Panc1 (cell line): Measurements from ENCODE around the gene NUDT16. TPM values are rescaled to one million over a fixed set of nuclear protein-coding genes. Genes with fewer than 3 reads are reported as not detected.

Experiments used
- ATAC-seq: fragments of 200-7000 bp; cut with Tn5 transposase; 2 replicates; pipeline ENCODE4 v1.9.1; 2020; ENCODE audit warnings: mild to moderate bottlenecking, moderate library complexity
- BruUV-seq: library from RNA; stranded (reverse); fragments of 400-500 nt; replicated peaks from 2 replicates; lab custom pipeline; 2021; lab: Mats Ljungman, UMichigan
- CTCF ChIA-PET: fragments of 300-600 bp; sonication (Branson Sonifier 250); formaldehyde crosslinking; loops from one replicate; lab custom pipeline; 2022; ENCODE audit warnings: antibody characterized with exemption; lab: Charles Lee
- POLR2A ChIA-PET: fragments of 300-600 bp; sonication (Branson Sonifier 250); formaldehyde crosslinking; loops from one replicate; lab custom pipeline; 2022; ENCODE audit warnings: antibody characterized with exemption; lab: Charles Lee
- DNase-seq: peaks from one replicate; pipeline ENCODE4 v3.0.0-alpha.2; 2010; ENCODE audit warnings: low read depth, low spot score
- H3K27ac ChIP-seq: 2 replicates; pipeline ENCODE4 v1.5.1; 2011; ENCODE audit warnings: mild to moderate bottlenecking, low read length, inconsistent platforms
- H3K27me3 ChIP-seq: fragments of 200-500 bp; sonication (Bioruptor generic); 2 replicates; pipeline ENCODE4 v1.6.0; 2014; ENCODE audit warnings: low read length, inconsistent platforms; ENCODE audit not compliant: control insufficient read depth, insufficient read depth
- H3K36me3 ChIP-seq: fragments of 200-500 bp; sonication (Bioruptor generic); 2 replicates; pipeline ENCODE4 v1.5.1; 2014; ENCODE audit warnings: inconsistent platforms, mild to moderate bottlenecking, low read length, moderate library complexity; ENCODE audit not compliant: control insufficient read depth, insufficient read depth
- H3K4me1 ChIP-seq: 2 replicates; pipeline ENCODE4 v1.5.1; 2011; ENCODE audit warnings: inconsistent platforms, mild to moderate bottlenecking, low read length, moderate library complexity; ENCODE audit not compliant: control insufficient read depth, insufficient read depth
- H3K4me3 ChIP-seq, 2 experiments: 2 replicates each; pipeline ENCODE4 v1.5.1; 2011 to 2012; ENCODE audit warnings: low read depth in 2 of 2, low read length in 2 of 2, mild to moderate bottlenecking in 2 of 2, inconsistent platforms in 1 of 2, moderate library complexity in 1 of 2
- H3K9me3 ChIP-seq: fragments of 200-500 bp; sonication (Bioruptor generic); 2 replicates; pipeline ENCODE4 v1.5.1; 2014; ENCODE audit warnings: low read depth, mild to moderate bottlenecking, inconsistent platforms, low read length, moderate library complexity; ENCODE audit not compliant: control insufficient read depth, insufficient read depth
- POLR2AphosphoS5 ChIP-seq: IDR thresholded peaks from 2 replicates; pipeline ENCODE4 v1.6.1; 2012; ENCODE audit warnings: mild to moderate bottlenecking, low read depth, low read length, moderate library complexity
- SIN3A ChIP-seq: IDR thresholded peaks from 2 replicates; pipeline ENCODE4 v1.6.1; 2012; ENCODE audit warnings: low read depth, mild to moderate bottlenecking, low read length, moderate library complexity, borderline replicate concordance; ENCODE audit not compliant: insufficient read depth
- TCF7L2 ChIP-seq: IDR thresholded peaks from 2 replicates; pipeline ENCODE4 v1.6.1; 2011; ENCODE audit warnings: mild to moderate bottlenecking, low read depth, low read length, inconsistent platforms
- in situ Hi-C: cut with HindIII; loops from 2 replicates; pipeline ENCODE4 v1.10.0; 2016; ENCODE audit warnings: low sequenced_read_pairs, low pct_unique_long_range_greater_than_20kb
- intact Hi-C: fragments of 100-400 bp; cut with micrococcal nuclease; formaldehyde crosslinking; loops from one replicate; pipeline ENCODE4 v1.10.0; 2022; ENCODE audit not compliant: unreplicated experiment
- total RNA-seq: library from RNA; stranded (reverse); gene quantifications from one replicate; pipeline ENCODE4 v1.2.1, GENCODE V29; 2021; ENCODE audit not compliant: unreplicated experiment
- TF ChIP-seq, protein P1 (sequence below): fragments of 450-650 bp; IDR thresholded peaks from 2 replicates; pipeline ENCODE4 v1.5.1; 2017; ENCODE audit warnings: mild to moderate bottlenecking
- TF ChIP-seq, protein P2 (sequence below), 2 experiments: IDR thresholded peaks; 2 replicates each; pipeline ENCODE4 v1.6.1; 2011 to 2012; ENCODE audit warnings: low read depth in 2 of 2, control low read depth in 1 of 2, low read length in 1 of 2, mild to moderate bottlenecking in 1 of 2, moderate library complexity in 1 of 2; ENCODE audit not compliant: insufficient read depth in 1 of 2

The NUDT16 gene
- total RNA-seq, 1 experiment from 2014 or later = 12.5 TPM

DNA sequence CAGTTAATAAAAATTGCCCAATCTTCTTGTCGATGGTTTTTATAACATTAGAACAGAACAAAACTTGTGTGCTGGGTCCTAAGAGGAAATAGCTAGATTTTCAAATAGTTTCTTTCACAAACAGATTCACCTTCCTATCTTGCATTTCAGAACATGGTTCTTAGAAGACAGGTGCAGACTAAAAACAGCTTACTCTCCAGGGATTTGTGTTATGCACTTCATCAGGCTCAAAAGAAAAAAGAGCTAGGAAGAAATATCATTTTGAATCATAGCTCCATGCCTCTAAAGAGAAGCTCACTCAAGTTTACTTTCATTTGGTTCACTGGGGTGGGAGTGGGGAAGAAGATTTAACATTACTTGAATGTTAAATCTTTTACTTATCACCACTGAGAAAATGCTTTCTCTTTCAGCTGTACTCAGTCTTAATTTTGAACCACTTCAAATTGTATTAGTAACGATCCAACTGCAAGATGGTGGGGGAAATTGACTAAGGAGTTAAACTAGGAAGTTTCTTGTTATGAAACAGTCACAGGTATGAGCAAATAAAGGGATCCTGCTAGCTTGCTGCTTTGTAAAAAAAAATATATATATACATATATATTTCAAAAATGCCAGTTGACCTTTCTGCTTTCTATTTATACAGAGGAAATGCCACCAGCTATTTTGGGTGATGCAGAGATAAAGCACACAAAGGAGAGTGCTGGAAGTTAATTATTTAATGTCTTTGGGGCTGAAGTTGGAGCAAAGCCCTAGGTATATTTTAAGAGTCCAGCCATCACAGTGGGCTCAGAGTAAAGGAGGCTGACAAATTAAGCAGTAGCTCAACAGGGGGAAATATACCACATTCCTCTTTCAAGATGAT lies 28.3 kb upstream of the NUDT16 start:
- POLR2A ChIA-PET = no interaction called here
- in situ Hi-C loops (no loop called here), intact Hi-C loops (no loop called here)
- no peaks in the 10 kb centered on the region for H3K27me3 ChIP-seq
- DNase-seq (no peak), ATAC-seq (no peak)
- no peak overlapping the region for H3K27ac ChIP-seq
- TF ChIP-seq, protein P1, sequence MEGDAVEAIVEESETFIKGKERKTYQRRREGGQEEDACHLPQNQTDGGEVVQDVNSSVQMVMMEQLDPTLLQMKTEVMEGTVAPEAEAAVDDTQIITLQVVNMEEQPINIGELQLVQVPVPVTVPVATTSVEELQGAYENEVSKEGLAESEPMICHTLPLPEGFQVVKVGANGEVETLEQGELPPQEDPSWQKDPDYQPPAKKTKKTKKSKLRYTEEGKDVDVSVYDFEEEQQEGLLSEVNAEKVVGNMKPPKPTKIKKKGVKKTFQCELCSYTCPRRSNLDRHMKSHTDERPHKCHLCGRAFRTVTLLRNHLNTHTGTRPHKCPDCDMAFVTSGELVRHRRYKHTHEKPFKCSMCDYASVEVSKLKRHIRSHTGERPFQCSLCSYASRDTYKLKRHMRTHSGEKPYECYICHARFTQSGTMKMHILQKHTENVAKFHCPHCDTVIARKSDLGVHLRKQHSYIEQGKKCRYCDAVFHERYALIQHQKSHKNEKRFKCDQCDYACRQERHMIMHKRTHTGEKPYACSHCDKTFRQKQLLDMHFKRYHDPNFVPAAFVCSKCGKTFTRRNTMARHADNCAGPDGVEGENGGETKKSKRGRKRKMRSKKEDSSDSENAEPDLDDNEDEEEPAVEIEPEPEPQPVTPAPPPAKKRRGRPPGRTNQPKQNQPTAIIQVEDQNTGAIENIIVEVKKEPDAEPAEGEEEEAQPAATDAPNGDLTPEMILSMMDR = no peak
- TF ChIP-seq, protein P2, sequence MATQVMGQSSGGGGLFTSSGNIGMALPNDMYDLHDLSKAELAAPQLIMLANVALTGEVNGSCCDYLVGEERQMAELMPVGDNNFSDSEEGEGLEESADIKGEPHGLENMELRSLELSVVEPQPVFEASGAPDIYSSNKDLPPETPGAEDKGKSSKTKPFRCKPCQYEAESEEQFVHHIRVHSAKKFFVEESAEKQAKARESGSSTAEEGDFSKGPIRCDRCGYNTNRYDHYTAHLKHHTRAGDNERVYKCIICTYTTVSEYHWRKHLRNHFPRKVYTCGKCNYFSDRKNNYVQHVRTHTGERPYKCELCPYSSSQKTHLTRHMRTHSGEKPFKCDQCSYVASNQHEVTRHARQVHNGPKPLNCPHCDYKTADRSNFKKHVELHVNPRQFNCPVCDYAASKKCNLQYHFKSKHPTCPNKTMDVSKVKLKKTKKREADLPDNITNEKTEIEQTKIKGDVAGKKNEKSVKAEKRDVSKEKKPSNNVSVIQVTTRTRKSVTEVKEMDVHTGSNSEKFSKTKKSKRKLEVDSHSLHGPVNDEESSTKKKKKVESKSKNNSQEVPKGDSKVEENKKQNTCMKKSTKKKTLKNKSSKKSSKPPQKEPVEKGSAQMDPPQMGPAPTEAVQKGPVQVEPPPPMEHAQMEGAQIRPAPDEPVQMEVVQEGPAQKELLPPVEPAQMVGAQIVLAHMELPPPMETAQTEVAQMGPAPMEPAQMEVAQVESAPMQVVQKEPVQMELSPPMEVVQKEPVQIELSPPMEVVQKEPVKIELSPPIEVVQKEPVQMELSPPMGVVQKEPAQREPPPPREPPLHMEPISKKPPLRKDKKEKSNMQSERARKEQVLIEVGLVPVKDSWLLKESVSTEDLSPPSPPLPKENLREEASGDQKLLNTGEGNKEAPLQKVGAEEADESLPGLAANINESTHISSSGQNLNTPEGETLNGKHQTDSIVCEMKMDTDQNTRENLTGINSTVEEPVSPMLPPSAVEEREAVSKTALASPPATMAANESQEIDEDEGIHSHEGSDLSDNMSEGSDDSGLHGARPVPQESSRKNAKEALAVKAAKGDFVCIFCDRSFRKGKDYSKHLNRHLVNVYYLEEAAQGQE (IDR thresholded peaks at IDR 0.05; ENCODE audit: insufficient read depth in 1 of 2, low read depth in 2 of 2, low read length in 1 of 2) = no peak
- TF ChIP-seq TCF7L2 (no peak), SIN3A (no peak), POLR2AphosphoS5 (no peak)
- H3K4me1 ChIP-seq = no peaks in the 10 kb centered on the region; the same call in 1 of the 2 replicates
- CTCF ChIA-PET = interaction anchor here (0.7 kb wide), 1 partner anchor 14 kb away, joined by 3 read pairs; no protein-coding TSS in a partner anchor
- no peaks in the 10 kb centered on the region for H3K36me3 ChIP-seq
- BruUV-seq = no TSS peak
- H3K4me3 ChIP-seq = no peak overlapping the region
- H3K9me3 ChIP-seq = no peaks in the 10 kb centered on the region

DNA sequence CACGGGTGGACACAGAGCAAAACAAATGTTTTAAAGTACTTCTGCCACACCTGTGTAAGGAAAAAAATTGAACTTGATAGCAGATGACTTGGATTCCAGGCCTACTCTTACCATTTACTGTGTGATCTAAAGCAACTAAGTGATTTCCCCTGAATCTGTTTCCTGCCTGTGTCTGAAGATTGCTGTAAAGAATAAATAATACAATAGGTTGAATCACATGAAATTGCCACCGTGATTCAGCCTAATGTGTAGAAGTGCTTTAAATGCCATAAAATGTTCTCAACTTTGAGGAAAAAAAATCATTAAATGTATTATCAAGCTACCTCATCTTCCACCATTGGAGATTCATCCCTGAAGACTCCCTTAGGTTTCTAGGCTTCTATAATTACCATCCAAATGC lies 27.6 kb upstream of the NUDT16 start:
- Histone ChIP-seq H3K36me3 (no peaks in the 10 kb centered on the region), H3K27me3 (no peaks in the 10 kb centered on the region), H3K4me3 (no peak overlapping the region), H3K9me3 (no peaks in the 10 kb centered on the region), H3K4me1 (no peaks in the 10 kb centered on the region; the same call in 1 of the 2 replicates), H3K27ac (no peak overlapping the region)
- DNase-seq = no peak
- ChIA-PET POLR2A (no interaction called here), CTCF (interaction anchor here (0.7 to 0.8 kb wide), 2 partner anchors 10 to 14 kb away, joined by 3 read pairs; no protein-coding TSS in a partner anchor)
- BruUV-seq = no TSS peak
- ATAC-seq = no peak
- intact Hi-C loops = no loop called here
- in situ Hi-C loops = no loop called here
- TF ChIP-seq POLR2AphosphoS5 (no peak), SIN3A (no peak), TCF7L2 (no peak)
- TF ChIP-seq, protein P2 (IDR thresholded peaks at IDR 0.05; ENCODE audit: insufficient read depth in 1 of 2, low read depth in 2 of 2, low read length in 1 of 2) = no peak
- TF ChIP-seq, protein P1 = no peak
